HFFc6 (cell line): ENCODE measurements around the gene CELA1. TPM values are rescaled to one million over a fixed set of nuclear protein-coding genes. Genes with fewer than 3 reads are reported as not detected.

Source experiments
- DNase-seq: peaks from one replicate; pipeline ENCODE4 v3.0.0-alpha.2; 2018
- H3K27ac Mint-ChIP-seq: 2 replicates; pipeline ENCODE4 v1.8.0; 2020; ENCODE audit warnings: mild to moderate bottlenecking, mixed read lengths
- H3K27me3 Mint-ChIP-seq: 2 replicates; pipeline ENCODE4 v1.8.0; 2021; ENCODE audit warnings: mild to moderate bottlenecking, moderate library complexity, mixed read lengths; ENCODE audit not compliant: insufficient read depth
- H3K36me3 Mint-ChIP-seq: 2 replicates; pipeline ENCODE4 v1.8.0; 2021; ENCODE audit warnings: low read depth, mixed read lengths
- H3K4me1 Mint-ChIP-seq: 2 replicates; pipeline ENCODE4 v1.8.0; 2020; ENCODE audit warnings: low read depth, mixed read lengths
- H3K4me3 Mint-ChIP-seq: 2 replicates; pipeline ENCODE4 v1.8.0; 2020; ENCODE audit warnings: mild to moderate bottlenecking, moderate library complexity, mixed read lengths
- H3K9me3 Mint-ChIP-seq: 2 replicates; pipeline ENCODE4 v1.8.0; 2020; ENCODE audit warnings: mild to moderate bottlenecking, mixed read lengths
- total RNA-seq, 6 experiments: library from RNA; stranded (reverse); fragmentation: NEBNext Ultra II Directional; extraction: Animal tissue kit (Norgen Biotek cat#: 25700); gene quantifications; 2 replicates in 1 of 6; 3 replicates in 5 of 6; pipeline ENCODE4 v1.2.3, GENCODE V29; 2021
- TF ChIP-seq, protein P1 (sequence below): fragments of 200-600 bp; sonication (generic); IDR thresholded peaks from 2 replicates; pipeline ENCODE4 v1.5.0; 2021; ENCODE audit warnings: antibody characterized with exemption, mild to moderate bottlenecking

CELA1 gene
- total RNA-seq, 6 experiments from 2014 or later, result not detected

DNA sequence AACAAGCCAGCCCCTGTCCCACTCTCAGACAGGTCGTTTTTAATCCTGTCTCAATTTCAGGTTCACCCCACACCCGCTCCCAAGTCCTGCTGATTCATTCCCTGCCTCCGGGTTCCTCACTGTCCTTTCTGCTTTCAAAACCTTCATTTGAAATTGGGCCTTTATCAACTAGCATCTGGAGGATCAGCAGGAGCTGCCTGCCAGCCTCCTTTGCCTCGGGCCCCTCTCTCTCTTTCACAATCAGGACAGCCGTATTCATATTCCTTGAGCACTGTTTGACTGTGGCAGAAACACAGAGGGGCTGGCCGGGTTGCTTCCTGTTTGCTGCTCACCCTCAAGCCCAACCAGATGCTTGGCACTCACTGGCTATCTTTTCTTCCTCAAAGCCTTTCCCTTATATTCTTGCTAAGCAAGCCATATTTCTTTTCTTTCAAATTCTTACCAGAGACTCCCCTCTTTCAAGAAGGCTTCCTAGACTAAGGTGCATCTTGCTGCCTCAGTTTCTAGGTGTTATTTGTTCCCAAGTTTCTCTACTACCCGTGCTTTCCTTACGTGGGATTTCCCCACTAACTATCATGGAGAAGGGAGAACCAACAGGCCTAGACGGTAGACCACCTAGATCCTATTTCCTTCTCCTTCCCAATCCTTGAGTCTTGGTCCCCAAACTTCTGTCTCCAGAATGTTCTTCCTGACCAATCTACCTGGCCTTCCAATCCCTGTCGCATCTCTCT lies 41.8 kb upstream of the CELA1 start:
- no peaks in the 10 kb centered on the region; the same call in 1 of the 2 replicates for H3K27me3 Mint-ChIP-seq
- TF ChIP-seq, protein P1, sequence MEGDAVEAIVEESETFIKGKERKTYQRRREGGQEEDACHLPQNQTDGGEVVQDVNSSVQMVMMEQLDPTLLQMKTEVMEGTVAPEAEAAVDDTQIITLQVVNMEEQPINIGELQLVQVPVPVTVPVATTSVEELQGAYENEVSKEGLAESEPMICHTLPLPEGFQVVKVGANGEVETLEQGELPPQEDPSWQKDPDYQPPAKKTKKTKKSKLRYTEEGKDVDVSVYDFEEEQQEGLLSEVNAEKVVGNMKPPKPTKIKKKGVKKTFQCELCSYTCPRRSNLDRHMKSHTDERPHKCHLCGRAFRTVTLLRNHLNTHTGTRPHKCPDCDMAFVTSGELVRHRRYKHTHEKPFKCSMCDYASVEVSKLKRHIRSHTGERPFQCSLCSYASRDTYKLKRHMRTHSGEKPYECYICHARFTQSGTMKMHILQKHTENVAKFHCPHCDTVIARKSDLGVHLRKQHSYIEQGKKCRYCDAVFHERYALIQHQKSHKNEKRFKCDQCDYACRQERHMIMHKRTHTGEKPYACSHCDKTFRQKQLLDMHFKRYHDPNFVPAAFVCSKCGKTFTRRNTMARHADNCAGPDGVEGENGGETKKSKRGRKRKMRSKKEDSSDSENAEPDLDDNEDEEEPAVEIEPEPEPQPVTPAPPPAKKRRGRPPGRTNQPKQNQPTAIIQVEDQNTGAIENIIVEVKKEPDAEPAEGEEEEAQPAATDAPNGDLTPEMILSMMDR, result no peak
- no peaks in the 10 kb centered on the region for H3K36me3 Mint-ChIP-seq
- peak; percentile 72 for DNase-seq
- peaks cover 63% of the 10 kb centered on the region for H3K4me1 Mint-ChIP-seq
- H3K4me3 Mint-ChIP-seq, result peak overlapping the region; percentile 44
- no peaks in the 10 kb centered on the region for H3K9me3 Mint-ChIP-seq
- H3K27ac Mint-ChIP-seq, result peak overlapping the region; percentile 83

DNA sequence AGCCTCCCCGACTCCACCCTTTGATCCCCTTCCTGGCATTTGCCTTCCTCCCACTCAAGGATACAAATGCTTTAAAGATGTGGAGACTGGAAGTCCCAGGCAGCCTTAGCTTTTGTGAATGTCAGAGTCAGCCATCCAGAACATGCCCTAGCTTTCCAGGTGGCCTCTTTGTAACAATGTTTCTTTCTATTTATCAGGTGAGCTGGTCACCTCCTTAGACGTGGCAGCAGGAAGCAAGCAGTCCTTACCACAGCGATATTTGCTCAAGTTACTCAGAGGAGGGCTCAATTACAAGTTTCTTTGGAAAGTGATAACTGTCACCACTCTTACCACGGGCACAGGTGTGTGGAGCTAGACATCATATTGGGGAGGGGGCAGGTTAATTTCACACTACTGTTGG lies 39.9 kb upstream of the CELA1 start:
- Mint-ChIP-seq H3K4me3 (no peak overlapping the region), H3K9me3 (no peaks in the 10 kb centered on the region), H3K27me3 (no peaks in the 10 kb centered on the region), H3K36me3 (no peaks in the 10 kb centered on the region), H3K4me1 (peaks cover 67% of the 10 kb centered on the region), H3K27ac (no peak overlapping the region)
- TF ChIP-seq, protein P1, result no peak
- no peak for DNase-seq

DNA sequence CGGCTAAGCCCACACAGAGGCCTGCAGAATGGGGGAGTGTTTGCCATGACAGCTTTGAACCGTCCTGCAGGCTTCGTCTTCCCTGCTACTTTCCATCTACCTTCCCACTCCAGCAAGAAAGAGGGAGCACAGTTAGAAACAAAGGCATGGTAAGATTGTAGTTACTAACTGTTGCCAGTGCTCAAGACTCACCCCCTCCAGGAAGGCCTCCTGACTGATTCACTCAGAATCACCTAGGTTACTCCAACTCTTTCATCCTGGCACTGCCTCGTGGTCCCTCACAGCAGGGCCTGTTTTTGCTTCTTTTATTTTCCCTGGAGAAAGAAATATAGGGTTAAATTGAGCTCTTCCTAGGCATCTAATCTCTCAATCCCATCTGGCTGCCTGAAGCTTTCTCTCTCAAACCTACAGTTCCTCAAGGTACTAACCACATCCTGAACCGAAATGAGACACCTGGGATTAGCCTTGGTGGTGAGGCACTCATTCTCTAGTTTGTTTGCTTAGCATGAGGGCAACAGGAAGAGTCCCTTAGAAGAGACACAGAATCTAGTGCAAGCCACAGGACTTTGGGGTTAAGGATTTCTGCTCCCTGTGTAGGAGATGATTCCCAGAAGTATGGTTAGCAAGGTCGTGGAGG lies 36.9 kb upstream of the CELA1 start:
- H3K36me3 Mint-ChIP-seq, result peaks cover 3% of the 10 kb centered on the region; the same call in 1 of the 2 replicates
- no peaks in the 10 kb centered on the region for H3K27me3 Mint-ChIP-seq
- no peaks in the 10 kb centered on the region for H3K9me3 Mint-ChIP-seq
- peak overlapping the region; percentile 42; the same call in 1 of the 2 replicates for H3K27ac Mint-ChIP-seq
- TF ChIP-seq, protein P1, result no peak
- no peak for DNase-seq
- no peak overlapping the region for H3K4me3 Mint-ChIP-seq
- peaks cover 39% of the 10 kb centered on the region for H3K4me1 Mint-ChIP-seq

DNA sequence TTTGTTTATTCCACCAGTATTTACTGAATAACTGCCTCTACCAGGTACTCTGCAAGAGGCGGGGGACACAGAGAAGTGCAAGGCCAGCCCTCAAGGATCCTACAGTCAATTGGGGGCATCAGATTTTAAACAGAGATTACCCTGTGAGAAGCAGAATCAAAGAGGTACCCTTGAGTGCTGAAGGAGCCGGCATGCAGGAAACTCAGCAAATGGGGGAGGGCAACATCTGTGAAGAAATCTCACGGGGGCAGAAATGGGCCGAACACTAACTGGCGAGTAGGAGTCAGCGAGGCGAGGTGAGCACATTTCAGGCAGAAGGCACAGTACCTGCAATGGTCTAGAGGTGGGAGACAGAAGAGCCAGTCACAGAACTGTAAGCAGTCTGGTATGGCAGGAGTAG lies 35.7 kb upstream of the CELA1 start:
- Mint-ChIP-seq H3K4me3 (no peak overlapping the region), H3K9me3 (no peaks in the 10 kb centered on the region), H3K36me3 (peaks cover 11% of the 10 kb centered on the region; the same call in 1 of the 2 replicates), H3K27ac (peak overlapping the region; percentile 47; the same call in 1 of the 2 replicates), H3K4me1 (peaks cover 27% of the 10 kb centered on the region), H3K27me3 (no peaks in the 10 kb centered on the region)
- no peak for DNase-seq
- TF ChIP-seq, protein P1, result no peak

DNA sequence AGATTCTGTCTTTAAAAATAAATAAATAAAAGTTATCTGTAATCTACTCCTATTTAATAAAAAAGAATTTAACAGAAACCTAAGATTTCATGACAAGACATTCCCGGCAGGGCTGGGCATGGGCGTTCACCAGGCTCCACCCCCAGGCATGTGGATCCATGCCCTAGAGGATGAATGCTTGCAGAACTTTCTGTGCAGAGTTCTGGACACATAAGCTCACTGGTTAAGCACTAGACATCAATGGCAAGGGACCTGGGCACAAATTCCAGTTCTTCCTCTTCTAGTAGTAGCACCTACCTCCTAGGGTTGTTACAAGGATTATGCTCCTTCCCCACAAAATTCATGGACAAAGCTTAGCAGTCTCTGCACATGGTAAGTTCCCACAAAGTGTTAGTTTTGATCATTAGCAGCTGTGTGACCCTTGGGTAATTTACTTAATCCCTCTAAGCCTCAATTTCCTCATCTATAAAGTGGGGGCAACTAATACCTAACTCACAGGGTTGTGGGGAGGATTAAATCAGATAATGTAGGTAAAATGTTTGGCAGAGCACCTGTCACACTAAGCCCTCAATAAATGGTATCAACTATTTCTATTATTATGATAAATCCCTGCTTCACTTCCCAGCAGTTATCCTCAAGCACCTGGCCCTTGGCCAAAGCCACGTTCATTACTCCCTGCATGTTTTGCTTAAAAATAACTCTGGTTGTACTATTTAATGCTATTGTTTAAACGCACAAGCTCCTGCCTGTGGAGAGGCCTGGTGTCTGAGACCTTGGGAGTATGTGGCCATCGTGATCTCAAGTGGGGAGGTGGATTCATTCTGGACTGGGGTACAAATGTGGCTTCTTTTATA lies 35.0 kb upstream of the CELA1 start:
- H3K9me3 Mint-ChIP-seq, result no peaks in the 10 kb centered on the region
- peaks cover 27% of the 10 kb centered on the region for H3K4me1 Mint-ChIP-seq
- H3K4me3 Mint-ChIP-seq, result no peak overlapping the region
- H3K27me3 Mint-ChIP-seq, result no peaks in the 10 kb centered on the region
- TF ChIP-seq, protein P1, result no peak
- peaks cover 11% of the 10 kb centered on the region; the same call in 1 of the 2 replicates for H3K36me3 Mint-ChIP-seq
- DNase-seq, result no peak
- peak overlapping the region; percentile 47 for H3K27ac Mint-ChIP-seq
